HEK293T (cell line): ENCODE measurements around the gene GJB2.

ENCODE experiments used
- FOXA1 ChIP-seq: fragments of 450-650 bp; IDR thresholded peaks from 2 replicates; pipeline ENCODE4 v1.6.1; 2016; ENCODE audit warnings: mild to moderate bottlenecking
- PKNOX1 ChIP-seq: fragments of 450-650 bp; IDR thresholded peaks from 2 replicates; pipeline ENCODE4 v1.6.1; 2016
- SUZ12 ChIP-seq: fragments of 450-650 bp; IDR thresholded peaks from 2 replicates; pipeline ENCODE4 v1.6.1; 2016; ENCODE audit warnings: mild to moderate bottlenecking

DNA sequence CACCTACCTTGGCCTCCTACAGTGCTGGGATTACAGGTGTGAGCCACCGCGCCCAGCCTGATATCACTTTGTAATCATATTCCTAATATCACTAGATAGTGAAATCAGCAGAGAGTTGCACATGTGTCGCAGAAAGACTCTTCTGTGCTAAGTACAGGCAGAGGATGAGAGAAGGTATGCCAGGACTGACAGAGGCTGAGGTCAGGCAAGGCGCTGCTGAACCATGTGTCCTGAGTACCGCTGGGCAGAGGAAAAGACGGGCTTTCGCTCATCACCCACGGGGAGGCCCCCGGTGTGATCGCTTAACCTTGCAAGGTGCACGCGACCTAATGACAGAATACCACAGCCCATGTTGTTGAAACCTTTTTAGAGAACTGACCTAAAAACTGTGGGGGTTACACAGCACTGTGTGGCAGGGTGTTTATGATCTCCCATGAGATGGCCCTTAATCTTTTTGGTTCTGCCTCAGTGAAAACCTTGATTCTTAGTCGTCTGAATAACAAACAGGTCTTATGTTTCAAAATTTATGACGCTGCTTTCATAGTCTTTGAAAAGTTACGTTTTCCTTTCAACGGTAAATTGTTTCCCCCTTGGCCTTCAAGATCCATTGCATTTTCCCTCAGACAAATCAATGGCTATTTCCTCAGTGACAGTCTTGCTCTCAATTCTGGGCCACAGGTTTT lies 44.1 kb downstream of the GJB2 start:
- TF ChIP-seq FOXA1 (no peak), PKNOX1 (no peak), SUZ12 (no peak)
